Airway epithelial cell (primary cell): ENCODE results near the gene OR6N2. TPM values are rescaled to one million over a fixed set of nuclear protein-coding genes. Genes with fewer than 3 reads are reported as not detected.

ENCODE experiments used
- total RNA-seq: library from RNA; depleted of rRNA; stranded (reverse); fragments of >200 nt; gene quantifications from 2 replicates; pipeline ENCODE4 v1.2.3, GENCODE V29; 2015

OR6N2 gene, protein sequence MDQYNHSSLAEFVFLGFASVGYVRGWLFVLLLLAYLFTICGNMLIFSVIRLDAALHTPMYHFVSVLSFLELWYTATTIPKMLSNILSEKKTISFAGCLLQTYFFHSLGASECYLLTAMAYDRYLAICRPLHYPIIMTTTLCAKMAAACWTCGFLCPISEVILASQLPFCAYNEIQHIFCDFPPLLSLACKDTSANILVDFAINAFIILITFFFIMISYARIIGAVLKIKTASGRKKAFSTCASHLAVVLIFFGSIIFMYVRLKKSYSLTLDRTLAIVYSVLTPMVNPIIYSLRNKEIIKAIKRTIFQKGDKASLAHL
- not detected in 2 replicates for total RNA-seq

DNA sequence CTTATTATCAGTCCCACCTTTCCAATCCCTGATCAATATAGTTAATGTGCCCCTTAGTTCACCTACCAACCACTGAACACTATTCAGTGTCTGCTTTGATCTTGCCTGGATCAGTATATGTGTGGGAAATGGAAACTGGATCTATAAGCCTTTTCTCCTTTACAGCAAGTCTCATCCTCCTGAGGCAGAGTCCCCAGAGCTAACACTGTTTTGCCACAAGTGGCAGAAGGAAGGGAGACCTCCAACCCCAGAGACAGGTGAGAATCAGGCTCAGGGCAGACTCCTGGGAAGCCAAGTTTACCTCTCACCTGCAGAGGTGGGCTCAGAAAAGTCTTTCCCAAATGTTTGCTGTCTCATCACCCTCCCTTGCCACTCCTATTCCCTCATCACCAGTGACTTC, at the start of gene OR6N2:
OR6N2 (minus strand) TSS at position 101 of the 400 bp plus-strand sequence. CDS start 3,569 bp downstream, outside the sequence.

DNA sequence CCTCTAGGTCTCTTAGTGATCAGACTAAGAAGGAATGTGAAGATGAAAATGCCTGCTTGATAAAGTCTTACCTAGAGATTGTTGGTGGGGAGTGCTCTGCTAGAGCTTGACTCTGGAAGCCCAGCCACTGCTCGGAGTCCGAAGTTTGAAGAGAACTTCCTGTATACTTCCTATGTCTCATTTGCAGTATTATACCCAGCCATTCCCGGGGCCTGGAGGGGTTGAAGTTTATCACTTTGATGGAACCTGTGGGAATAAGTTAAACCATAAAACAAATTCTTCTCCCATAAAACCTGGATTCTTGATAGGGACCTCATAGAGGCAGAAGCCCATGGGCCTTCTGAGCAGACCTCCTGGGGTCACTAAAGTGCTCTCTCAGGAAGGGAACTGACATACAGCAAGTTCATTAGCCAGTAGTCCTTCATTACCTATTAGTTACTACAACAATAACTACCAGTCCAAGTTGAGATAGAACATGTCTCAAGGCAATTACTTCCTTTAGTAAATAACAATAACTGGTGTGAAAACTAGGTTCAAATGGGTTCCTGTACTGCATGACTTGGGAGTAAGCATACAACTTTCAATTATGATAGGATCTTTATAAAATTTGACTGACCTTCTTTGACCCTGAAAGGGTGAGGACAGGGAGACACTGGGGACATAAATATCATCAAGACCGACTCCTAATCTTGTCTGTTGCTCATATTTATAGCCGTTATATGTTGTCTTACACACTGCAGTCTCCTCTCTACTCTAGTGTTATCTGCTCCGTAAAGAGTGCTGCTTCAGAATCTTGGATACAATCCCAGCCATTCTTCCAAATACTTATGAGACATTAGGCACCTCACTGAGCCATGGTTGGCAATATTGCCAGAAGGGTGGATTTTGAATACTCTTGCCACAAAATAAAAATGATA, 8.8 kb downstream of the OR6N2 start, which contains the start of gene OR6N1:
OR6N1 (minus strand) TSS at position 246 of the 917 bp plus-strand sequence. CDS start 5,513 bp downstream, outside the sequence.

DNA sequence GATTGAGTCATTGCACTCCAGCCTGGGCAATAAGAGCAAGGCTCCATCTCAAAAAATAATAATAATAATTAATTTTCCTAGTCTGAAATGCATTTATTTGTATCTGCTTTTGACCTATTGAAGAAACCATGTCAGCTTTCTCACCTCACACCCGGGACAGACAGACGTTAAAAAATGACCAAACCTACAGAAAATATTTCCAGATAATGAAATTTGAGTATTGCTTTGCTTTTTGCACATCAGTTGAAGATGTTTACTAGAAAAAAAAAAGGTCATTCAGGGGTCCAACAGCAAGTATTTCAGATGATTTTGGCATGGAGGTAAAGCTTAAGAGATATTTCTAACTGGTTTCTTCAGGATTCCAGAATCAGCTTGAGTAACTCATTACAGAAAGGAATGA, 26.6 kb downstream of the OR6N2 start, which contains the start of gene OR6K6:
OR6K6 (plus strand) TSS at position 301 of the 400 bp plus-strand sequence. CDS start 168 bp downstream, outside the sequence.

Other genes with a start within 250 kb of the OR6N2 start
- gene OR6Y1, start 226.8 kb downstream of the OR6N2 start, total RNA-seq, result not detected in 2 replicates
- not detected in 2 replicates for gene OR6P1, start 210.6 kb downstream of the OR6N2 start, total RNA-seq
- not detected in 2 replicates for gene OR10X1, start 201.3 kb downstream of the OR6N2 start, total RNA-seq
- not detected in 2 replicates for gene OR10Z1, start 175.9 kb downstream of the OR6N2 start, total RNA-seq
- not detected in 2 replicates for gene SPTA1, start 94.5 kb downstream of the OR6N2 start, total RNA-seq
- not detected in 2 replicates for gene OR6K2, start 80.6 kb downstream of the OR6N2 start, total RNA-seq
- not detected in 2 replicates for gene OR6K3, start 60.5 kb downstream of the OR6N2 start, total RNA-seq
- not detected in 2 replicates for gene OR6K6, start 26.5 kb downstream of the OR6N2 start, total RNA-seq
- not detected in 2 replicates for gene OR6N1, start 9.0 kb downstream of the OR6N2 start, total RNA-seq
- not detected in 2 replicates for gene MNDA, start 50.1 kb upstream of the OR6N2 start, total RNA-seq
- not detected in 2 replicates for gene PYHIN1, start 150.3 kb upstream of the OR6N2 start, total RNA-seq
- 53.6 and 76.5 TPM in 2 replicates for gene IFI16, start 228.7 kb upstream of the OR6N2 start, total RNA-seq